ENCODE measurements around the gene PPFIA4. TPM values are rescaled to one million over a fixed set of nuclear protein-coding genes. Genes with fewer than 3 reads are reported as not detected.

Gene PPFIA4
- total and polyA plus RNA-seq, 9 of the 15 experiments (the other 6 are each of a cell fraction or from before 2014, with no cell fraction given) = 0.07 to 12.0 (median 0.70) TPM

DNA sequence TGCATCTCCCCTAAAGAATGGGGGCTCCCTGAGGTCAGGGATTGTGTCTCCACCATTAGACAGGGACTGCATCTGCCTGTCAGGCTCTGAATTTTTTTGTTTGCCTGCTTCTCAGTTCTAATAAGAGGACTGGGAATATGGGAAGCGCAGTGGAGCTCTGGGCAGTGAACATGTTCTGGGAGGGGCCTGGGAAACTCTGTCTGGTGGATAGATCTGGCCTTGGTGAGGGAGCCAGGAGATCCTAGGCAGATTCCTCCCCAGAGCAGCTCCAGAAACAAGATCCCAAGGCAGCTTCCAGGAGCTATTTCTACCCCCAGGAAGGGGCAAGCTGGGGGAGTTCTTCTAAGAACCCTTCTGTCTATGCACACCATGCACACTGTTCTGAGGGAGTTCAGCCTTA is 72.2 kb downstream of the PPFIA4 start:
- H3K4me2 ChIP-seq (ENCODE audit: insufficient read depth, low read length) = no peak overlapping the region
- no peak for TF ChIP-seq POLR2B (IDR thresholded peaks at IDR 0.05; ENCODE audit: low read depth, partially characterized antibody)
- no peak for TF ChIP-seq MAFG (tag; conservative IDR thresholded peaks at IDR 0.05)
- TF ChIP-seq ZKSCAN8 (CRISPR knock-in tag; IDR thresholded peaks at IDR 0.05) = no peak
- no peak for TF ChIP-seq RBM34 (IDR thresholded peaks at IDR 0.05; ENCODE audit: borderline replicate concordance, insufficient read depth, low read length)
- TF ChIP-seq, protein P1, sequence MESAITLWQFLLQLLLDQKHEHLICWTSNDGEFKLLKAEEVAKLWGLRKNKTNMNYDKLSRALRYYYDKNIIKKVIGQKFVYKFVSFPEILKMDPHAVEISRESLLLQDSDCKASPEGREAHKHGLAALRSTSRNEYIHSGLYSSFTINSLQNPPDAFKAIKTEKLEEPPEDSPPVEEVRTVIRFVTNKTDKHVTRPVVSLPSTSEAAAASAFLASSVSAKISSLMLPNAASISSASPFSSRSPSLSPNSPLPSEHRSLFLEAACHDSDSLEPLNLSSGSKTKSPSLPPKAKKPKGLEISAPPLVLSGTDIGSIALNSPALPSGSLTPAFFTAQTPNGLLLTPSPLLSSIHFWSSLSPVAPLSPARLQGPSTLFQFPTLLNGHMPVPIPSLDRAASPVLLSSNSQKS (CRISPR knock-in tag; IDR thresholded peaks at IDR 0.05) = no peak
- no peak for TF ChIP-seq PHF21A (IDR thresholded peaks at IDR 0.05; ENCODE audit: borderline replicate concordance, low read depth)
- no peak for TF ChIP-seq PHB (CRISPR knock-in tag; IDR thresholded peaks at IDR 0.05)
- TF ChIP-seq ZNF592 (IDR thresholded peaks at IDR 0.05) = no peak
- TF ChIP-seq E2F6 (IDR thresholded peaks at IDR 0.05; ENCODE audit: borderline replicate concordance in 1 of 2, extremely low read depth in 1 of 2, insufficient read depth in 1 of 2, insufficient read length in 1 of 2, low read depth in 1 of 2, low read length in 1 of 2, poor library complexity in 1 of 2, severe bottlenecking in 1 of 2) = no peak
- TF ChIP-seq CREB1 (IDR thresholded peaks at IDR 0.05) = no peak
- TF ChIP-seq CREB1 (CRISPR knock-in tag; IDR thresholded peaks at IDR 0.05) = no peak
- no peak for TF ChIP-seq CREBBP (IDR thresholded peaks at IDR 0.05; ENCODE audit: low read depth, low read length)
- no peak for DNase-seq (ENCODE audit: extremely low read depth in 1 of 4, low spot score in 3 of 4)
- intact Hi-C loops (cut with micrococcal nuclease) = no loop called here
- no peak overlapping the region for H2AFZ ChIP-seq (ENCODE audit: low read depth, low read length)
- H4K20me1 ChIP-seq (replicated peaks; ENCODE audit: control insufficient read depth, insufficient read depth, low read length) = no peaks in the 10 kb centered on the region
- no peak for FAIRE-seq
- H3K79me2 ChIP-seq (ENCODE audit: control insufficient read depth, insufficient read depth, low read length) = no peaks in the 10 kb centered on the region
- H3K9me3 ChIP-seq (replicated peaks; ENCODE audit: control insufficient read depth, insufficient read depth, low read depth, low read length) = no peaks in the 10 kb centered on the region
- ChIA-PET POLR2A (interaction anchor here (0.6 to 1.5 kb wide), 3 partner anchors 12 to 227 kb away, joined by 3 to 4 read pairs (median 3); no protein-coding TSS in a partner anchor), CTCF (ENCODE audit: low intra/inter-chr PET ratio) (no interaction called here)
- WGBS (ENCODE audit: insufficient coverage, low coverage, missing lambda C conversion rate) = 0% methylated on average over 1 of the region's 1 CpG
- in situ Hi-C loops (cut with MboI) = no loop called here
- no TSS peak for BruUV-seq (replicated peaks)
- no peaks in the 10 kb centered on the region for H3K9me1 ChIP-seq (ENCODE audit: control insufficient read depth, insufficient read depth, low read length)
- no peaks in the 10 kb centered on the region for H3K4me1 ChIP-seq (replicated peaks in 1 of 2; ENCODE audit: control insufficient read depth in 2 of 2, insufficient read depth in 2 of 2, low read length in 2 of 2)
- ATAC-seq = no peak
- peaks cover 13 to 18% of the 10 kb centered on the region in 2 experiments; a peak in 4 of 5 replicates for H3K27me3 ChIP-seq (ENCODE audit: control insufficient read depth in 2 of 2, insufficient read depth in 2 of 2, low read length in 2 of 2)
- H3K9ac ChIP-seq (ENCODE audit: insufficient read depth in 1 of 2, low read depth in 2 of 2, low read length in 2 of 2) = no peak overlapping the region
- H3K4me3 ChIP-seq = no peak overlapping the region
- no peak overlapping the region for H3K27ac ChIP-seq (ENCODE audit: extremely low read depth, low read depth, low read length)
- H3K36me3 ChIP-seq (ENCODE audit: control insufficient read depth, insufficient read depth, low read length) = no peaks in the 10 kb centered on the region
